ENCODE data around the gene AP1B1. TPM values are rescaled to one million over a fixed set of nuclear protein-coding genes. Genes with fewer than 3 reads are reported as not detected.

The AP1B1 gene
- total and polyA plus RNA-seq, 4 donors: 22.3 to 71.9 (median 44.2) TPM

DNA sequence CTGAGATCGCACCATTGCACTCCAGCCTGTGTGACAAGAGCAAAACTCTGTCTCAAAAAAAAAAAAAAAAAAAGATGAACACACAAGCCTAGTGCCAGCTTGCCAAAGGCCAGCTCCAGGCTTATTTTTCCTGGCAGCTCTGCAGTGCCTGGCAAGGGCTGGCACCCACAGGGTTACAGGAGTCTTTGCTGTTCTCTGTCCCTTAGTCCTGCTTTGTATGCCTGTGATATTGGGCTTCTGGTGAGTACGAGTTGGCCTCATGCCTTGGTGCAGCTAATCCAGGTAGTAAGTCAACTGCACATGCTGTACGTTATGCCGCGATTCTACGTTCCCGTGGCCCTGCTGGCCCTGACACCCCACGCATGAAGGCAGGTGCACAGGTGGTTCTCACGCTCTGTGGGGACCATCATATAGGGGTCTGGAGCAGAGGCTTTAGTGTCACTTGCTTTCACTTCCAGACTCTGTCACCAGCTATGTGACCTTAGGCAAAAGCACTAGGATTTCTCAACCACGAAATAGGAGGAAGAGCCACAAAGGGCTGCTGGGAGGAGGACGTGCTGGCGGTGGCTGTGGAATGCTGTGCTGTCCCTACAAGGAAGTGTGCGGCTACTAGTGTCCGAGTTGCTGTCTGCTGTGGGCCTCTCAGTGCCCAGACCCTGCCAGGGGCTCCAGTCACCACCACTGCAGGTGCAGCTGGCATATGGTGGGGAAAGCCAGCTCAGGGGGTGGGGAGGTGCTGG, 51.4 kb downstream of the AP1B1 start:
- intact Hi-C loops (cut with DNase I): no loop called here
- no peaks in the 10 kb centered on the region for H3K27me3 ChIP-seq (ENCODE audit: control insufficient read depth in 1 of 2, insufficient read depth in 2 of 2, low read length in 1 of 2)
- ATAC-seq (ENCODE audit: low FRiP score) (no peak), DNase-seq (no peak)
- H3K4me3 ChIP-seq (ENCODE audit: low read length in 2 of 2): no peak overlapping the region
- H3K36me3 ChIP-seq (ENCODE audit: control insufficient read depth in 1 of 2, insufficient read depth in 2 of 2, low read length in 1 of 2): peaks cover 0 to 6% of the 10 kb centered on the region in 2 donors
- H3K4me1 ChIP-seq (ENCODE audit: control insufficient read depth in 1 of 2, insufficient read depth in 2 of 2, low read length in 2 of 2): no peaks in the 10 kb centered on the region
- no peaks in the 10 kb centered on the region for H3K9me3 ChIP-seq (ENCODE audit: control insufficient read depth, low read length)
- WGBS, 2 donors: 81 to 85% methylated on average over 14 of the region's 14 CpGs
- no peak overlapping the region for H3K27ac ChIP-seq (ENCODE audit: low read depth in 1 of 2, low read length in 2 of 2)

DNA sequence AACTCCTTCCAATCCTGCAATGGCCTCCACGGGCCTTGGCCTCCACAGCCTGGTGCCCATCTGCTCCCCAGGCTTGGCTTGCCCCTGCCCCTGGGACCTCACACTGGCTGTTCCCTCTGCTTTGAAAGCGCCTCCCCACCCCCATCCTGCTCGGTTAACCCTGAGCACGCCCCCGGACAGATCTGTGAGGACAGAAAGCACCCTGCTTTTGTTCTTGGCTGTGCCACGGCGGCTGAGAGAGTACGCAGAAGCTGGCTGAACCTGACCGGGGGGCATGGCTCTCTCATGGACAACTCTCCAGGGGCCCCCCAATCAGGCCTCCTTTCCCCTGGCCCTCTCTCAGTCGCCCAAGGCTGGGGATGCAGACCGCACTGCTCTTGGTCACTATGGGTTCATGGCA, 52.7 kb downstream of the AP1B1 start:
- peaks cover 0 to 3% of the 10 kb centered on the region in 2 donors for H3K36me3 ChIP-seq (ENCODE audit: control insufficient read depth in 1 of 2, insufficient read depth in 2 of 2, low read length in 1 of 2)
- intact Hi-C loops (cut with DNase I): no loop called here

DNA sequence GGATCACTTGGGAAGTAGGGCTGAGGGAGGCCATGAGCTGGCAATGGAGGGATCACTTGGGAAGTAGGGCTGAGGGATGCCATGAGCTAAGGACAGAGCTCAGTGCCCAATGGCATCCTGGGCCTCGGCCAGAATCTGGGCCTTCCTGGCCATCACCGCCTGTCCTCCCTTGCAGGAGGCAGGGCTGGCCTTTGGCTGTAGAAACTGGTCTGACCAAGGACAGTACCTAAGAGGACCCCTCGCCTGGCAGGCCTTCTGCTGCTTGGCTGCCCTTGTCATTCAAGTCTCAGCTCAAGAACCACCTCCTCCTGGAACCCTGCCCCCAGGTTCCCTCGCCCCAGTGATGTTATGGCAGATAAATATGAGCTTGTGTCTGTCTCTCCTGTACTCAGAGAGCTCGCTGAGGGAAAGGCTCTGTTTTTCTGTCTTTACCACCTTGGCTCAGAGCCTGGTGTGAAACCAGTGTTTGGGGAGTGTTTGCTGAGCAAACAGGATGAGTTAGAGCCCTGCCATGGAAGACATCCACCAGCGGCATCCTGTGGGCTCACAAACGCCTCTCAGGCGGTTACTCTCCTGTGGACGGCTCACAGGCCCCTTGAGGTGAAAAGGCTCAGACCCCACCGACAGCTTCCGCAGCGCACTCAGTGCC, 53.5 kb downstream of the AP1B1 start:
- no peaks in the 10 kb centered on the region for H3K27me3 ChIP-seq (ENCODE audit: control insufficient read depth in 1 of 2, insufficient read depth in 2 of 2, low read length in 1 of 2)
- no peak overlapping the region for H3K27ac ChIP-seq (ENCODE audit: low read depth in 1 of 2, low read length in 2 of 2)
- DNase-seq (no peak), ATAC-seq (ENCODE audit: low FRiP score) (no peak)
- H3K9me3 ChIP-seq (ENCODE audit: control insufficient read depth, low read length): no peaks in the 10 kb centered on the region
- intact Hi-C loops (cut with DNase I): no loop called here
- no peaks in the 10 kb centered on the region for H3K4me1 ChIP-seq (ENCODE audit: control insufficient read depth in 1 of 2, insufficient read depth in 2 of 2, low read length in 2 of 2)
- WGBS, 2 donors: 92 to 93% methylated on average over 12 of the region's 12 CpGs
- no peak overlapping the region for H3K4me3 ChIP-seq (ENCODE audit: low read length in 2 of 2)
- peaks cover 0 to 3% of the 10 kb centered on the region in 2 donors for H3K36me3 ChIP-seq (ENCODE audit: control insufficient read depth in 1 of 2, insufficient read depth in 2 of 2, low read length in 1 of 2)

More for the DNA sequence above, 52.7 kb downstream of the AP1B1 start:
- 88 to 92% methylated on average over 11 of the region's 11 CpGs for WGBS, 2 donors
- Histone ChIP-seq H3K4me1 (ENCODE audit: control insufficient read depth in 1 of 2, insufficient read depth in 2 of 2, low read length in 2 of 2) (no peaks in the 10 kb centered on the region), H3K4me3 (ENCODE audit: low read length in 2 of 2) (no peak overlapping the region), H3K9me3 (ENCODE audit: control insufficient read depth, low read length) (no peaks in the 10 kb centered on the region), H3K27ac (ENCODE audit: low read depth in 1 of 2, low read length in 2 of 2) (no peak overlapping the region), H3K27me3 (ENCODE audit: control insufficient read depth in 1 of 2, insufficient read depth in 2 of 2, low read length in 1 of 2) (no peaks in the 10 kb centered on the region)
- no peak for DNase-seq
- ATAC-seq (ENCODE audit: low FRiP score): no peak

DNA sequence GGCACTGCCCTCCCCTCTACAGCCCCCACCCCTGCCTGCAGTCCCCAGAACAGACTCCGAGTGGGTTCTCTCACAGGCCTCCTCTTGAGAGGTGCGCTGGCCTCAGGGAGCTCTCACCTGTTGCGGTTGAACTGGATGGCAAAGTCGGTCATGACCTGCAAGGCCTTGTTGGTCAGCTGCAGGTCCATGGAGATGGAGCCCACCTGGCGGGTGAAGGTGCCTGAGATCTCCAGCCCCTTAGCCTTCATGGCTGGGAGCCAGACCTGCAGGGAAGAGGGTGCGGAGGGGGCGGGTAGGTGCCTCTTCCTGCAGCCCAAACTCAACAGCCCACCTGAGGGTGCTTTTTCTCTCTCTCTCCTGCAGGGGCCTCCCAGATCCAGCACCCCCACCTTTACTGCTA, 54.2 kb downstream of the AP1B1 start:
- Histone ChIP-seq H3K4me1 (ENCODE audit: control insufficient read depth in 1 of 2, insufficient read depth in 2 of 2, low read length in 2 of 2) (no peaks in the 10 kb centered on the region), H3K27ac (ENCODE audit: low read depth in 1 of 2, low read length in 2 of 2) (no peak overlapping the region), H3K9me3 (ENCODE audit: control insufficient read depth, low read length) (no peaks in the 10 kb centered on the region), H3K4me3 (ENCODE audit: low read length in 2 of 2) (no peak overlapping the region), H3K36me3 (ENCODE audit: control insufficient read depth in 1 of 2, insufficient read depth in 2 of 2, low read length in 1 of 2) (peaks cover 0 to 3% of the 10 kb centered on the region in 2 donors), H3K27me3 (ENCODE audit: control insufficient read depth in 1 of 2, insufficient read depth in 2 of 2, low read length in 1 of 2) (no peaks in the 10 kb centered on the region)
- ATAC-seq (ENCODE audit: low FRiP score): no peak
- intact Hi-C loops (cut with DNase I): no loop called here
- no peak for DNase-seq
- WGBS, 2 donors: 96 to 98% methylated on average over 7 of the region's 7 CpGs

DNA sequence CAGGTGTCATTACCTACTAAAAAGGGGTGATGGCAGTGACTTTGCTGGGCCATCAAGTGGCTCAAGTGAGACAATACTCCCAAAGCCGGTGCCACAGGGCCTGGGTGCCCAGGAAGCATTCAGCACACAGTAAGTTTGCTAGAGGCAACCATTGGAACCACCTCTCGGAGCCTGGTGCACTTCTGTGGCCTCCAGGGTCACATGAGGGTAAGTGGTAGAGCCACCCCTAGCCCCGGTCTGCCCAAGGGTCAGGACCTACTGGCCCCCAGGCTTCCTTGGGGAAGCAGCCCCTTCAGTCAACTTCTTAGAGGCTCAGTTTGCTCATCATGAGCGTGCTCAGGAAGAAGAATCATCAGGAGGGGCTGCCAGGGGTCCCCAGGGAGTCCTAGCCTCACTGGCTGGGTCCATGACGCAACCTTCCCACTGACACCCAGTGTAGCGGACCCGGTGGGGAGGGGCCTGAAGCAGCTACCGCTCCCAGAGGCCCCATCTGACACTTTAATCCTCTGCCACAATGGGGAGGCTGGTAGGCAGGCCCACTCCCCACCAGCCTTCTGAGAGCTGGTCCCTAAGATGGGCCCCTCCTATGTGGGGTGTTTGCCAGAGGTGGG, 55.4 kb downstream of the AP1B1 start:
- ATAC-seq (ENCODE audit: low FRiP score) (no peak), DNase-seq (no peak)
- Histone ChIP-seq H3K4me1 (ENCODE audit: control insufficient read depth in 1 of 2, insufficient read depth in 2 of 2, low read length in 2 of 2) (no peaks in the 10 kb centered on the region), H3K27ac (ENCODE audit: low read depth in 1 of 2, low read length in 2 of 2) (no peak overlapping the region), H3K4me3 (ENCODE audit: low read length in 2 of 2) (no peak overlapping the region), H3K9me3 (ENCODE audit: control insufficient read depth, low read length) (no peaks in the 10 kb centered on the region), H3K36me3 (ENCODE audit: control insufficient read depth in 1 of 2, insufficient read depth in 2 of 2, low read length in 1 of 2) (peaks cover 0 to 3% of the 10 kb centered on the region in 2 donors), H3K27me3 (ENCODE audit: control insufficient read depth in 1 of 2, insufficient read depth in 2 of 2, low read length in 1 of 2) (no peaks in the 10 kb centered on the region)
- WGBS, 2 donors: 95 to 98% methylated on average over 8 of the region's 8 CpGs
- intact Hi-C loops (cut with DNase I): no loop called here

DNA sequence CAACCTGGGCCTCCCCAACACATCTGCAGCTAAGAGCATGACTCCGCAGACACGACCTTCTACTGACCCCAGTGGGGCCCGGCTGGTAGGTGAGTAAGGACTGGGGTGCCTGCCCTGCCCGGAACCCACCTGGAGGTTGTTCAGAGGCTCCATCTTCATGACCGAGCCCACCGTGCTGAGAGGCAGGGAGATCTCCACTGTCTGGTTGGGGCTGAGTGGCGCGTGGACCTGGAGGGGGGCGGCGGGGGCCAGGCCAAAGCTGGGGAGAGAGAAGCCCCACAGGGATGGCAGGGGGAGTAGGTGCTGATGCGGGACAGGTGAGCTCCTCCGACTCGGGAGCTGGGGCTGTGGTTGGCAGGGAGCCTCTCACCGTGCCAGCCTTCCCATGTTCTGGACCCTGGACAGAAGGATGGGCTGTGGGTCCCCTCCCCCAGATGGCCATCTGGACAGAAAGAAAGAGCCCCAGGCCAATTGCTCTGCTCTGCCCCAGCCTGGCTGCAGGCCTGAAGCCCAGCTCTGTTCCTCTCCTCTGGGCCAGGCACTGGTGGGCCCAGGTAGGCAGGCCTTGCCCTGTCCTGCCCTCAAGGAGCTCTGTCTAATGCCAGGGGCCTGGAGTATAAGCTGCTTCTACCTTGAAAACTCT, 56.6 kb downstream of the AP1B1 start:
- Histone ChIP-seq H3K4me1 (ENCODE audit: control insufficient read depth in 1 of 2, insufficient read depth in 2 of 2, low read length in 2 of 2) (no peaks in the 10 kb centered on the region), H3K27me3 (ENCODE audit: control insufficient read depth in 1 of 2, insufficient read depth in 2 of 2, low read length in 1 of 2) (no peaks in the 10 kb centered on the region), H3K27ac (ENCODE audit: low read depth in 1 of 2, low read length in 2 of 2) (no peak overlapping the region), H3K36me3 (ENCODE audit: control insufficient read depth in 1 of 2, insufficient read depth in 2 of 2, low read length in 1 of 2) (peaks cover 0 to 8% of the 10 kb centered on the region in 2 donors), H3K9me3 (ENCODE audit: control insufficient read depth, low read length) (no peaks in the 10 kb centered on the region), H3K4me3 (ENCODE audit: low read length in 2 of 2) (no peak overlapping the region)
- 81 to 83% methylated on average over 14 of the region's 14 CpGs for WGBS, 2 donors
- intact Hi-C loops (cut with DNase I): no loop called here
- ATAC-seq (ENCODE audit: low FRiP score): no peak
- no peak for DNase-seq

DNA sequence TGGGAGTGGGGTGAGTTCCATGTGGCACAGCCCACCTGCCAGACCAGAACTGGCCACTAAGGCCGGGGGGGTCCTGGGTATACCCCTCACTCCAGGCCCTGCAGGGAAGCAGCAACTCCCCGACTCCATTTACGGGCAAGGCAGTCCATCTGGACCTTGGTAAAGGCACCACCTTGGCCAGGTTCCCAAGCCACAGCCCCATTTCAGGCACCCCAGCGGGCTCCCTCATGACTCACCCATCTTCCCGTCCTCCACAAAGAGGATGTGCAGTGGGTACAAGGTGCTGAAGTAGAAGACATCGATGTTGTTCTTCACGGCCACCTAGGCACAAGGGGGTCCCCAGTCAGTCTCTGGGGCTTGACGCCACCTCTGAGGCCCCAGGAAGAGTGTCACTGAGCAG, 57.2 kb downstream of the AP1B1 start:
- Histone ChIP-seq H3K36me3 (ENCODE audit: control insufficient read depth in 1 of 2, insufficient read depth in 2 of 2, low read length in 1 of 2) (peaks cover 0 to 8% of the 10 kb centered on the region in 2 donors), H3K9me3 (ENCODE audit: control insufficient read depth, low read length) (no peaks in the 10 kb centered on the region), H3K27ac (ENCODE audit: low read depth in 1 of 2, low read length in 2 of 2) (no peak overlapping the region), H3K4me1 (ENCODE audit: control insufficient read depth in 1 of 2, insufficient read depth in 2 of 2, low read length in 2 of 2) (no peaks in the 10 kb centered on the region), H3K4me3 (ENCODE audit: low read length in 2 of 2) (no peak overlapping the region), H3K27me3 (ENCODE audit: control insufficient read depth in 1 of 2, insufficient read depth in 2 of 2, low read length in 1 of 2) (no peaks in the 10 kb centered on the region)
- 89 to 92% methylated on average over 8 of the region's 8 CpGs for WGBS, 2 donors
- intact Hi-C loops (cut with DNase I): no loop called here
- ATAC-seq (ENCODE audit: low FRiP score) (no peak), DNase-seq (no peak)

DNA sequence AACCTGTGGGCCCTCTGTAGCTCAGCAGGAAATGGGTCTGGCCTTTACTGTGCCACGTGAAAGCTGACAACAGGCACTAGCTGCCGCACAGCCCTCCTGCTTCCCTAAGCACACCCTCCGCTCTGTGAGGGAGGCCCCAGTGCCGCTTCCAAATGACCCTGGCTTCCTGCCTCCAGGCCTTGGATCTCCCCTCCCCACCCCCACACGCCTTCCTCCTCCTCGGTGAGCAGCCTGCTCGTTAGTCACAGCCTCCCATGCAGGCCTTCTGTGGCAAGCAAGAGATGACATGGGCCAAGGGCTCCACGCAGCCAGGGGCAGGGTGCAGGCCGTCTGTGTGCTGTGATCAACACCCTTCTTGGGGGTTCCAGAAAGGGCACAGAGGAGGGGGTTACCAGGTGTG, 57.6 kb downstream of the AP1B1 start:
- WGBS, 2 donors: 58 to 65% methylated on average over 9 of the region's 9 CpGs

More for the DNA sequence above, 57.6 kb downstream of the AP1B1 start:
- H3K4me3 ChIP-seq (ENCODE audit: low read length in 2 of 2): no peak overlapping the region
- no peak overlapping the region for H3K27ac ChIP-seq (ENCODE audit: low read depth in 1 of 2, low read length in 2 of 2)
- intact Hi-C loops (cut with DNase I): no loop called here
- no peaks in the 10 kb centered on the region for H3K4me1 ChIP-seq (ENCODE audit: control insufficient read depth in 1 of 2, insufficient read depth in 2 of 2, low read length in 2 of 2)
- ATAC-seq (ENCODE audit: low FRiP score): no peak
- peaks cover 0 to 8% of the 10 kb centered on the region in 2 donors for H3K36me3 ChIP-seq (ENCODE audit: control insufficient read depth in 1 of 2, insufficient read depth in 2 of 2, low read length in 1 of 2)
- DNase-seq: peak; percentile 71 to 79
- H3K9me3 ChIP-seq (ENCODE audit: control insufficient read depth, low read length): no peaks in the 10 kb centered on the region
- H3K27me3 ChIP-seq (ENCODE audit: control insufficient read depth in 1 of 2, insufficient read depth in 2 of 2, low read length in 1 of 2): no peaks in the 10 kb centered on the region

Measured in aorta (tissue), 5 donors.